DND-41 (cell line): Measurements from ENCODE around the gene MICAL2.

ENCODE experiments used
- EZH2 ChIP-seq: IDR thresholded peaks from 3 replicates; pipeline ENCODE4 v1.6.1; 2012; ENCODE audit warnings: borderline replicate concordance, low read depth, mild to moderate bottlenecking, moderate library complexity, low read length, inconsistent platforms; ENCODE audit not compliant: severe bottlenecking
- TF ChIP-seq, protein P1 (sequence below): IDR thresholded peaks from 2 replicates; pipeline ENCODE4 v1.5.1; 2012; ENCODE audit warnings: borderline replicate concordance, low read length, moderate library complexity, mild to moderate bottlenecking; ENCODE audit not compliant: poor library complexity, severe bottlenecking; ENCODE audit errors: extremely low read depth

DNA sequence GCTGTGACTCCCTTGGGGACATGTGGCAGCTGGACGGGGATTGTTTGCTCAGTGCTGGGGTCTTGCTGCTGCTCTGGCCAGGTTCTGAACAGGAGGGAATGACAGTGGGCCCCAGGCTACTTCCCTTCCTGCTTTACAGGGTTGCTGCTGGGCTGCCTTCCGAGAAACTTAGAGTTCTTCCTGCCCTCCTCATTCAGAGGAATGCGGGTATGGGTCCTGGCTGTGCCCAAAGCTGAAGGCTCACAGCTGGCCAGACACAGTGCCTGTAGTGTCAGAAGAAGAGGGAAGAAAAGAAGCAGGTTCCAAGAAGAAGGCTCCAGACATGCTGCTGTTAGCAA, 158.7 kb downstream of the MICAL2 start:
- TF ChIP-seq, protein P1, sequence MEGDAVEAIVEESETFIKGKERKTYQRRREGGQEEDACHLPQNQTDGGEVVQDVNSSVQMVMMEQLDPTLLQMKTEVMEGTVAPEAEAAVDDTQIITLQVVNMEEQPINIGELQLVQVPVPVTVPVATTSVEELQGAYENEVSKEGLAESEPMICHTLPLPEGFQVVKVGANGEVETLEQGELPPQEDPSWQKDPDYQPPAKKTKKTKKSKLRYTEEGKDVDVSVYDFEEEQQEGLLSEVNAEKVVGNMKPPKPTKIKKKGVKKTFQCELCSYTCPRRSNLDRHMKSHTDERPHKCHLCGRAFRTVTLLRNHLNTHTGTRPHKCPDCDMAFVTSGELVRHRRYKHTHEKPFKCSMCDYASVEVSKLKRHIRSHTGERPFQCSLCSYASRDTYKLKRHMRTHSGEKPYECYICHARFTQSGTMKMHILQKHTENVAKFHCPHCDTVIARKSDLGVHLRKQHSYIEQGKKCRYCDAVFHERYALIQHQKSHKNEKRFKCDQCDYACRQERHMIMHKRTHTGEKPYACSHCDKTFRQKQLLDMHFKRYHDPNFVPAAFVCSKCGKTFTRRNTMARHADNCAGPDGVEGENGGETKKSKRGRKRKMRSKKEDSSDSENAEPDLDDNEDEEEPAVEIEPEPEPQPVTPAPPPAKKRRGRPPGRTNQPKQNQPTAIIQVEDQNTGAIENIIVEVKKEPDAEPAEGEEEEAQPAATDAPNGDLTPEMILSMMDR: no peak
- TF ChIP-seq EZH2: no peak
